Left renal pelvis (tissue), 4 donors: ENCODE data around the gene KEL. TPM values are rescaled to one million over a fixed set of nuclear protein-coding genes. Genes with fewer than 3 reads are reported as not detected.
"Not testable (repeated sequence)": the region's sequence is repeated elsewhere in the genome, so short reads cannot be mapped to it uniquely, and the experiment has no call there.

Experiments
- DNase-seq, 4 donors: peaks; one replicate each; pipeline ENCODE4 v3.0.0-alpha.2; 2013; ENCODE audit warnings: low read depth in 4 of 4, low spot score in 3 of 4
- polyA plus RNA-seq, 4 donors: library from polyadenylated mRNA; unstranded; fragments of 120-200 nt; gene quantifications; one replicate each; pipeline ENCODE4 v1.2.1, GENCODE V29; 2013; ENCODE audit not compliant: insufficient read length in 4 of 4

KEL gene, protein sequence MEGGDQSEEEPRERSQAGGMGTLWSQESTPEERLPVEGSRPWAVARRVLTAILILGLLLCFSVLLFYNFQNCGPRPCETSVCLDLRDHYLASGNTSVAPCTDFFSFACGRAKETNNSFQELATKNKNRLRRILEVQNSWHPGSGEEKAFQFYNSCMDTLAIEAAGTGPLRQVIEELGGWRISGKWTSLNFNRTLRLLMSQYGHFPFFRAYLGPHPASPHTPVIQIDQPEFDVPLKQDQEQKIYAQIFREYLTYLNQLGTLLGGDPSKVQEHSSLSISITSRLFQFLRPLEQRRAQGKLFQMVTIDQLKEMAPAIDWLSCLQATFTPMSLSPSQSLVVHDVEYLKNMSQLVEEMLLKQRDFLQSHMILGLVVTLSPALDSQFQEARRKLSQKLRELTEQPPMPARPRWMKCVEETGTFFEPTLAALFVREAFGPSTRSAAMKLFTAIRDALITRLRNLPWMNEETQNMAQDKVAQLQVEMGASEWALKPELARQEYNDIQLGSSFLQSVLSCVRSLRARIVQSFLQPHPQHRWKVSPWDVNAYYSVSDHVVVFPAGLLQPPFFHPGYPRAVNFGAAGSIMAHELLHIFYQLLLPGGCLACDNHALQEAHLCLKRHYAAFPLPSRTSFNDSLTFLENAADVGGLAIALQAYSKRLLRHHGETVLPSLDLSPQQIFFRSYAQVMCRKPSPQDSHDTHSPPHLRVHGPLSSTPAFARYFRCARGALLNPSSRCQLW
- 1 to 10 TPM; 1.1 to 3.8 (median 3.3) TPM for polyA plus RNA-seq

DNA sequence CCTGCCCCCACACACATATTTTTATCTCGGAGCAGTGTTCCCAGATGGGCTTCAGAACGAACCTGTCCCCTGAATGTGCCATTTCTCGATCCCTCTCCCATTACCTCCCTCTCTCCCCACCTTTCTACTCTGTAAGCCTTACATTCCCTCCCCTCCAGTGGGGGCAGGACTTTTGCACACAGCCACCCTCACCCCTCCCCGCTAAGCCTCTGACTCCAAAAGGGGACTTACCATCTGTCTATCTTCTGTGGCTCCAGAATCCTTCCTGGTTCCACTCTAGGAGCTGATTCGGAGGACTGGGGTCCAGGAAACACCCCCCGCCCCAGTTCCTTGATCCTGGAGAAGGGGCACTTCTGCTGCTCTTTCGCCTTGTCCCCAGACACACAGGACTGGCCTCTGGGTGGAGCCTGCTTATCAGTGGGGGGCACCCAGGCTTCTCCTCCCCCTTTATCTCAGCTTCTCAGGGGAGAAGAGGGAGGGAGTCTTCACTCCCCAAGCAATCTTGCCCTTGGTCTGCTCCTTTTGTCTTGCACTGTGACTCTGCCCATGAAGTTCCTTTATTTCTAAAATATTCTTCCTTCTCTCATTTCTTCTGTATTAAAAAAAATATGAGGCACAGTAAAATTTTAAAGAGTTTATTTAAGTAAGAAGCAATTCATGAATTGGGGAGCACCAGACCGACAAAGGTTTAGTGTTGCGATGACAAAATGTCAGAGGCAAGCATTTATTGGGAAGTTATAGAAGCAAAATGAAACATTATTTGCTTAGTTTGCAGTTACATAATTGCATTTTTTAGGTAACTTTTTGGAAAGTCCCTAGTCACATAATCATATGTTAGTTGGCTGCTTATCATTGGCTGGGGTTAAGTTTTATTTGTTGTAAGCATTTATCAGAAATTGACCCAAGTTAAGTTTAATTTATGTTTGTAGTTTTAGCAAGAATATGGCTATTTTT lies at the start of gene KEL:
KEL (minus strand) TSS at position 391 of the 954 bp plus-strand sequence; CDS start at position 234, 157 bp downstream.
- no peak for DNase-seq

DNA sequence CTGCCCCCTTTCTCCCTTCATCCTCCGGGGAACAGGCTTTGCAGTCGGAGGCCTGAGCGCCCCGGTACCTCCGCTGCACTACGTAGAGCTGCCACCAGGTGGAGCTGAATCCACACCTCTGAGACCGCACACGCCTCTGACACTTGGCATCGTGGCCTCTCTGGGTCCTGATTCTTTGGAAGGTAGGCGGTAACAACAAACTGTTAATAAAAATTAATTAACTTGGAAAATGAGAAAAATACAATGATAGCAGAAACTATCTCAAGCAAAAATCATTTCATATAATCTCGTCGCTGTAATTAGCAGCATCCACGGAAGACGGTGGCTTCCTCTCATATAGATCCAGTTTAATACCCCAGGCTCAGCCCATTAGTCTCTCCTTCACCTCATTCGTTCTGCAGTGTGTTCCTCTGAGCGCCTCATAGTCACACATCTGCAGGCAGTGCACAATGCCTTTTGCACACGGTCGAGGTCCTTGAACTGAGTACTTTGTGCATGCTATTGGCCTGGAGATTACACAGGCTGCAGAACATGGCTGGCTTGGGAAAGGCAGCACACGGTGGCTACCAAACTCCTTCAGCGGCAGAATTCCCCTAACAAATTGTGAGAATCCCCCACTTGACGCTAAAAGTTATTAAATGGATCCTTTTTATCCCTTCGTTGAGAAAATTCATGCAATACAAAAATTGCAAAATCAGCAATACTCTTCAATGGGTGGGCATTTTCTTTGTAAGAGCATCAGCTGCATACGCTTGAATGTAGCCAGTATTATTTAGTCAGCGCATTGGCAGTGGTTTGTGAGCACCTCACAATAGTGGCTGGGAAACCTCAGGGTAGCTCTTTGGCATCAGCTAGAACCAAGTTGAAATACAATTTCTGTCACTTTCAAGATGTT lies 46.1 kb upstream of the KEL start:
- peak; percentile 31 to 46 (median 38) for DNase-seq

DNA sequence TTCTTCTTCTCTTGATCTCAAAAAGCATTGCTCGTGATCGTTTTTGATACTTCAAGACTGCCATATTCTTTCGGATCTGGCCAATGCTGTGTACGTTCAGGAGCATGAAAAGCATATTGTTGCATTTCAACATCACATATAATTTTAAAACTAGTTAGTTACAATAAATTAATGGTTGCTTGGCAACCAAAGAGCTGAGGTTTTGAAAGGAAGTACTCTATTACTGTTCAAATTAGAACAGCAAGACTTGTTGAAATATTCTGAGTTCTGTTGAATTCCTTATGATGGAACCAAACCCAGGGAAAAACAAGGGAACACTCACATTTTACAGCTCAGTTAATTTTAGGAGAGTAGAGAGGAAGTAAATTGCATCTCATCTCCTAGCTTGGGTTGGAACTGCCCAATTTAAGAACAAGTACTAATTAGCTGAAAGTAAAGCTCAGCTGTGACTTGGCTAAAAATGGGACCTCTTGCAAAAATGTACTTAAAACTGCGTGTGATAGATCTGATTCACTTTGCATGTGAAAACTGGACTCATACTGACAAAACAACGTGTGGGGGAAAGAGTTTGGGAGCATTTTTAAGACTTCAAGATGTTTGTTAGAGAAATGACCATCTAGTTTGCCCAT lies 43.6 kb upstream of the KEL start:
- no peak for DNase-seq

DNA sequence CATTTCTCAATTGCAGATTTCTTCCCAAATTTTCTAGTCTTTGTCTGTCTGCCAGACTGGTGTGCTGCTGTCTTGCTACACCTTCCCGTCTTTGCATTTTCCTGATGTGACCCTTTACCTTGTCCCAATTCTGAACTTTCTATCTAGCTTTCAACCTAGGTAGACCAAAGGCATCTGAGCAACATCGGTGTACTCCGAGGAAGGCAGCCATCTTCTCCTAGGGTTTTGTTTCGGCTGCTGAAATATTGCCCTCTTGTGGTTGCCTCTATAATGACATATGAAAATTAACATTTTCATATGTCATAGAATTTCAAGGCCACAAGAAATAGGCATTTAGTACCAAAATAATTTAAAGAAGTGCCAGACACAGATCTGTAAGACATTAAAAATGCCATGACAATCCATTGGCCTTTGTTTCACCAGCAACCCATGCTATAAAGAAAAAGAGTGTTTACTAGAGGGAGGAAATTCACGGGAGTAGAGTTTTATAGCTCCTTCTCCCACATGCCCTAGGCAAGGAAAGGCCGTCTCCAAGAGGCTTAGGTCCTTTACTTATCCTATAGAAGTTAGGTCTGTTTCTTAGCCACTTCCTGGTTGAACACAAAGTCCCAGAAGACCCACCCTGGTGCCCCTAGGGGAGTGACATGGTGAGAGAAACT lies 41.4 kb upstream of the KEL start:
- peak in 1 of 4 donors; percentile 8 for DNase-seq

DNA sequence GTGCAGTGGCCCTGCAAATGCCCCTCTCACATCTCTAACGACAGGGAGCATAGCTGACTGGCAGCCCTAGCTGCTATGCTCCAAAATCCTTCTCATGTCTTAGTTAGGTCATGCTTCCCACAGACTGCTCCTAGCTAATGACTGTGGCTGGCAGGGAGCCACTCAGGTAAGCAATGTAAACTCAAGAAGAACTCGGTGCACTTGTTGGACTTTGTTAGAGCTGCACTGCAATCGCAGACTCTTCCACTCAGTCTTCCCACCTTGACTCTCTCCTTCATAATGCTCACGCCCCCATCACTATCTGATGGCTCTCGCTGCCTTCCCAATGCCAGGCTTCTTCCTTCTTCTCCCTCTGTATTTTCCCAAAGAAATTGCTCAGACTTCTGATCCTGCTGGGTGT lies 40.7 kb upstream of the KEL start:
- DNase-seq, result no peak

DNA sequence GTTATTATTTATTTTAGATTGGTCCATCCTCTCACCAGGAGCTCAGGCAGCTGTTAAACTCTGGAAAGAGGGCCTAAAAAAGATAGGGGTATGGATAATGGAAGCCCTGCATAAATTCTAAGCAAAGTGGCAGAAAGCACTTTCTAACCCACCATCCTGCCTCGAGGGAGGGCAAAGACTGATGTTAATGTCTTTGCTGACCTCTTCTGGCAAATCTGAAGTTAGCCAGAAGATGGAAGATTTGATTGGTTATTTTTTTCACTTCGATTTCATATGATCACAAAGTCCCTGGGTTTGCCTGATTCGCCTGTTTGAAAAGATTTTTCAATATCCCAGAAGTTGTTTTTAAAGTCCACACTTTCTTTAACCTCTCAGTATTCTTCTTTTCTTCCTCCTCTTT lies 39.9 kb upstream of the KEL start:
- DNase-seq, result no peak

DNA sequence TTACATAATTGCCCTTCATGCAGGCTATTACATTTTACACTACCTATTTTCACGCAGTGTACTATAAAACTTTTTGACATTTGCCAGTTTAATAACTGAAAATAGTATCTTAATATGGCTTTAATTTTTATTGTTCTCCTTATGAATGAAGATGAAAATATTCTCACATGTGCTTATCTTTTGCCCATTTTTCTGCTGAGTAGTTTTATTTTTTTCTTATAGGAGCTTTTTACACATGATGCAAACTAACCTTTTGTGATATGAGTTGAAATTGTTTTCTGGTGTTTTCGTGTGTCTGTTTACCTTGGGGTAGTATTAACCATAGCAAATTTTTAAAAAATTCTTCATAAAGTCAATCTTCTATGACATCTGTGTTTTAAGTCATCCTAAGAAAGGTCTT lies 38.5 kb upstream of the KEL start:
- no peak for DNase-seq

DNA sequence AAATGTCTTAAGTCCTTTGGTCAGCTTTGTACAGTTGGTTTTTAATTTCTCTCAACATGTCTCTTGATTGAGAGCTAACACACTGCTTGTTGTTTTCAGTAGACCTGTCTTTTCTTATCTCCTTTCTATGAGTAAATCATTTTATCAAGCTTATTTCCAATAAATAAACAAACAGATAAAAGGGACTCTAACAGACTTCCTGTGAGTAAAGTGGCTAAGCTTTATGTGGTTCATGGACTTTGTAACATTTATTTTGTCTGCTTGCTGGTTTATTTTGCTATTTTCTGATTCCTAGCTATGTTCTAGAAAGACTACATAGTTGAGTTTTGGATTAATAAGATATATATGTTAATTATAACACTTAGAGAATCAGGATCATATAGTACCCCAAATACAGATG lies 37.6 kb upstream of the KEL start:
- DNase-seq, result no peak

DNA sequence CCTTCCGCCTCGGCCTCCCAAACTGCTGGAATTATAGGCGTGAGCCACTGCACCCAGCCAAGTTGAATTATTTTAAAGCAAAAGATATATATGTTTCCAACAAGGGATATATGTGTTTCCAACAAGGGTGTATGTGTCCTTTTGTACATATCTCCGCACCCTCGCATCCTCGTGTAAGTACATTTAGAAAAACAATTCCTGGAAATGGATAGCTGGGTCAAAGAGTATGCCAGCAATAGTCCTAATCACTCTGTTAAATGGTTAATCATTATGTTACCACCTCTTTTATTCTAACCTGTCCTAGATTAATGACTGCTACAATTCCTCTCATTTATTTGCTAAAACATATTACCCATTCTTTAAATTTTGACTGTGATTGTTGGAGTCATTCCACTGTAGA lies 36.8 kb upstream of the KEL start:
- DNase-seq, result no peak

DNA sequence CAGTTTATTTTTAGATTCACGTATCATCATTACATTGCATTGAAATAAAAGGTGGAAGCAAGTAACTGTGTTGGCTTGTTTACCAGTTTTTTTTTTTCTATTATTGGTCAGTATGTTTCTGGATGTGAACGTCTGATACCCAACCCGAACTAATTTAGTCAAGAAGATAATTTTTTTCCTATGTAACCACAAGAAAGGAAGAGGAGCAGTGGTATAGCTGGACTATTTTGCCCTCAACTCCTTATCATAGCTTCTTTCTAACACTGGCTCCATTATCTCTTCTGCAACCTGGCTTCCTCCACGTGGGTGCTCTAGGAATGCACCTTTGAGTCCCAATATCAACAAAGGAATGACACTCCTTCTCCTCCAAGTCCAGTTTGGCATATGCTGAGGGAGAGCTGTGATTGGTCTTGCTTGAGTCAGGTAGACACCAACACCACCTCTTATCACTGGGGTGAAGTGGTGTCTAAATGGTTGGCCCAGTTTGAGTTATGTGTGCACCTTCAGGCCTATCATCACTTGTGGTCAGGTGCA lies 35.4 kb upstream of the KEL start:
- DNase-seq, result no peak

DNA sequence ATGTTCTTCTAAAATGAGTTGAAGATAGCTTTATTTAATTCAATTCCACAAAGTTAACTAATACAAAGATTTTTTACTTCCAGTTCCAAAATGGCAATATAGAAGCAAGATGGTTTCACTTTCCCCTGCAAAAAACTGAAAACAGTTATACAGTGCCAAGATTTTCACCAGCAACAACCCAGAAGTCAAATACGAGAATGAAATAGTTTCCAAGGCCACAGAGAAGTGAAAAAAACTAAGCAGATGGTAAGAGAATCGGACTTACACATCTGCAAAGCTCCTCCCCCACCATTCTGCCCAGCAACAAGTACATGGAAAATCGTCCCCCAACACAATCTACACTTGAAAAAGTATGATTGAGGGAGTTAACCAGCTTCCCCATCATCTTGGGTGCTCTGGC lies 30.3 kb upstream of the KEL start:
- no peak for DNase-seq

DNA sequence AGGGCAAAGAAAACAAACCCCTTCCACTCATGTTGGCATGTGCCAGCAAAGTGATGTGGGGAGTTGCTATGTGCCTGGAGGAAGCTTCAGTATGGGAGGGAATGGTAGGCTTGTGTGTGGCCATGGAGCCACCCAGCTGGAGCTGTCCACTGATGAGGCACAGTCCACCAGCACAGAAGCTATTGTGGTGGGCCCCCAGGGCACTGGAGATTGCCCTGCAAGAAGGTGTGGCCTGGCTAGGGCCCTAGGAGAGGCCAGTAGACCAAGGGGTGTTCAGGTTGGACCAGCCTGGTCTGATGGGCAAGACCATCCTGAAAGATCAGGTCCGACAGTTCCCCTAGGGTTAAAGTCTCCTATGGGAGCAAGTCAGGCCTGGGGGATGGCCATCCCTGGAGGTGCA lies 22.1 kb upstream of the KEL start:
- no peak for DNase-seq

DNA sequence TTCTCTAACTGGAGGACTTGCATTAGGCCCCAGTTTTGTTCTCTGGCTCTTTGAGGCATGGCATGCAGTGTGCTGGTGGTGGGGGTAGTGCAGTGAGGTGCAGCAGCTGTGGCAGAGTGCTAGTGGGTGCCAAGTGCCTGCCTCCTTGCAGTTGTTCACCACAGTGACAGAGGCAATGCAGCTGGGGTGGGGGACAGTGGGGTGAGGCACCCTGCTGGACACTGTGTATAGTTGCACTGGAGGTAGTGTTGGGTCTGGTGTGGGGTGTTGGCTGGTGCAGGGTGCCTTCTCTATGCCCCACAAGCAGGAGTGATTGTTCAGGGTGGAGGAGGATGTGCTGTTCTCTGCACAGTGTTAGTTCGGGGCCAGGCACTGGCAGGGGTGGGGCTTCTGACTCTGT lies 21.7 kb upstream of the KEL start:
- no peak for DNase-seq

DNA sequence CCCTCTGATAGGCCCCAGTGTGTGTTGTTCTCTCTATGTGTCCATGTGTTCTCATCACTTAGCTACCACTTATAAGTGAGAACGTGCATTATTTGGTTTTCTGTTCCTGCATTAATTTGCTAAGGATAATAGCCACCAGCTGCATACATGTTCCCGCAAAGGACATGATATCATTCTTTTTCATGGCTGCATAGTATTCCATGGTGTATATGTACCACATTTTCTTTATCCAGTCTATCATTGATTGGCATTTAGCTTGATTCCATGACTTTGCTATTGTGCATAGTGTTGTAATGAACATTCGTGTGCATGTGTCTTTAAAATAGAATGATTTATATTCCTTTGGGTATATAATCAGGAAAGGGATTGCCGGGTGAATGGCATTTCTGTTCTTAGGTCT lies 16.2 kb upstream of the KEL start:
- not testable (repeated sequence) for DNase-seq

DNA sequence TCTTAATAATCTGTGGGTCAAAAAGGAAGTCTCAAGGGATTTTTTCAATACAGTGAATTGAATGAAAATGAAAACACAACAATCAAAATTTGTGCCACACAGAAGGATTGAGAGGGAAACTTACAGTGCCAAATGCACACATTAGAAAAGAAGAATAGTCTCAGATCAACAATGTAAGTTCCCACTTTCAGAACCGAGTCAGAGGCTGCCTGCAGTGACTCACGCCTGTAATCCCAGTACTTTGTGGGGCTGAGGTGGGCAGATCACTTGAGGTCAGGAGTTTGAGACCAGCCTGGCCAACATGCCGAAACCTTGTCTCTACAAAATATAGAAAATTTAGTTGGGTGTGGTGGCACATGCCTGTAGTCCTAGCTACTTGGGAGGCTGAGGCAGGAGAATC lies 12.5 kb upstream of the KEL start:
- no peak for DNase-seq

DNA sequence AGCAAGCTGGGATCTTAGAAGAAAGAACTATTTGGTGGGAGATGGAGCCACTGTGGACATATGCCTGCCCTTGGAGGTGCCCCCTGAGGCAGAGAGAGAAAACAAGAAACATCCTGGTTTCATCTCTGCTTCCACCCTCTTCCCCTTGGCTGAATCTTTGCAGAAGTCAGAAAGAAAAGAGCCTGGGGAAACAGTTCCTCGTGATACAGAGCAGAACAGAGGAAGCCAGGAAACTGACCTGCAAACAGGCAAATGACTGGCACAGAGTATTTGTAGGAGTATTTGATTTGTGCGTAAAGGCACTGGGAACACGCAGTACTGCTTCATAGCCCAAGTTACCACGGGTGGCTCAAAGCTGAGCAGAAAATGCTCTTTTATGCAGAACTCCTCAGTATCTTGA lies 7.0 kb upstream of the KEL start:
- DNase-seq, result no peak

DNA sequence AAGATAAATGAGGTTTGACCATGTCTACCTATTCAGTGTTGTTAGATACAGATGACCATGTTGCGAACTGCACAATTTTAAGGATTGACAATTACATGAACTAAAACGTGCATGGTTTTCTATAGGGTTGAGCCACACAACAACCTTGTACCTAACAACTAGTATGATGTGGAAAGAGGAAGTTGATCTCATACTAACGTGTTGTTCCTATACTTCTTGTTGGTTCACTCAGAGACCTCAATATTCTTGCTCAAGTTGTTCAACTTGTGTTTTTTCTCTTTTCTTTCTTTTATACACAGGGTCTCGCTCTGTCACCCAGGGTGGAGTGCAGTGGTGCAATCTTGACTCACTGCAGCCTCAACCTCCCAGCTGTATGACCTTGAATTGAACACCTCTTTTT lies 6.1 kb upstream of the KEL start:
- DNase-seq, result no peak

DNA sequence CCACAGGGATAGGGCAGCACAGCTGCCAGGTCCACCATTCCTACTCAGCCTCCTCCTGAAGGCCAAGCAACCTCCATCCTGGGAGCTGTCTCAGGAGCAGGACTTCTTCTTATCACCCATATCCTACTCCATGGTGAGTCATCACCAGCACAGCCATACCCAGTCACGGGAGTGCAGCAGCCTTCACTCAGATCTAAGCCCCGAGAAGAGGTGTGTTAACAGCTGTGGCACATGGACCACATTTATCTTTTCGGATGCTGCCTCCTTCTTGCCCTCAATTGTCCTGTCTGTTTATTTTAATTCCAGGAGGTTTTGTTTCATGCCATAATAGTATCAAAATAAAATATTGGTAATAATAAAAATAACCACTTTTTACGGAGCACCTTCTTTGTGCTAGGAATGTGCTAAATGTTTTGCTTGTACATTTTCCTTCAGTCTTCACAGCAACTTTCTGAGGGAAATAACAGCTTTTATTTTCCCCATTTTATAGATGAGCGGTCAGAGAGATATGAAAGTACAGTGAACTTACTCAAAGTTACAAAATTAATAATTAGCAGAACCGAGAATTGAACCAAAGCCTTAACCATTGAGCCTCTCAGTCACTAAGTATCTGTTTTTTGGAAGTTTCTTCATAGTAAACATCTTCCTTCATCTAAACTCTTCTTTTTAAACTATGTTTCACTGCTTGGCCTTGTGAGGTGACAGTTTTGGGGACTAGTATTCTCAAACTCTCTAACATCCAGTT lies 2.5 kb upstream of the KEL start:
- no peak for DNase-seq
